ENCODE measurements around the gene CDIP1.

The CDIP1 gene

GRCh38 chr16:4468972-4469371 is 69.6 kb downstream of the CDIP1 start:
- Histone ChIP-seq H3K4me1 (ENCODE audit: insufficient read depth, low read length, poor library complexity, severe bottlenecking) (peaks cover 3% of the 10 kb centered on the region), H3K27me3 (ENCODE audit: insufficient read depth, low read length, poor library complexity, severe bottlenecking) (no peaks in the 10 kb centered on the region), H3K4me3 (ENCODE audit: low read length, poor library complexity, severe bottlenecking) (no peak overlapping the region), H3K4me2 (ENCODE audit: low read depth, low read length, poor library complexity, severe bottlenecking) (no peak overlapping the region), H2AFZ (ENCODE audit: low read length) (no peak overlapping the region), H3K9ac (ENCODE audit: low read depth, low read length, poor library complexity, severe bottlenecking) (no peak overlapping the region), H3K36me3 (ENCODE audit: insufficient read depth, low read length) (no peaks in the 10 kb centered on the region), H4K20me1 (ENCODE audit: insufficient read depth, low read length, poor library complexity, severe bottlenecking) (no peaks in the 10 kb centered on the region), H3K9me2 (replicated peaks; ENCODE audit: low read depth, low read length) (no peaks in the 10 kb centered on the region), H3K79me2 (ENCODE audit: insufficient read depth, low read length) (peaks cover 20% of the 10 kb centered on the region), H3K9me3 (ENCODE audit: insufficient read depth, low read depth, low read length) (no peaks in the 10 kb centered on the region), H3F3A (ENCODE audit: low read depth) (no peaks in the 10 kb centered on the region)
- no peak for TF ChIP-seq EZH2phosphoT487 (IDR thresholded peaks at IDR 0.05; ENCODE audit: borderline replicate concordance)
- no peak for TF ChIP-seq CTCF (conservative IDR thresholded peaks at IDR 0.05; ENCODE audit: low read length)

GRCh38 chr16:4467916-4468315 is 70.7 kb downstream of the CDIP1 start:
- no peaks in the 10 kb centered on the region for H3K36me3 ChIP-seq (ENCODE audit: insufficient read depth, low read length)
- no peaks in the 10 kb centered on the region for H3K9me3 ChIP-seq (ENCODE audit: insufficient read depth, low read depth, low read length)
- H3K4me1 ChIP-seq (ENCODE audit: insufficient read depth, low read length, poor library complexity, severe bottlenecking): peaks cover 2% of the 10 kb centered on the region
- no peak overlapping the region for H3K9ac ChIP-seq (ENCODE audit: low read depth, low read length, poor library complexity, severe bottlenecking)
- H2AFZ ChIP-seq (ENCODE audit: low read length): no peak overlapping the region
- H4K20me1 ChIP-seq (ENCODE audit: insufficient read depth, low read length, poor library complexity, severe bottlenecking): no peaks in the 10 kb centered on the region
- H3K4me3 ChIP-seq (ENCODE audit: low read length, poor library complexity, severe bottlenecking): no peak overlapping the region
- H3K4me2 ChIP-seq (ENCODE audit: low read depth, low read length, poor library complexity, severe bottlenecking): no peak overlapping the region
- H3K79me2 ChIP-seq (ENCODE audit: insufficient read depth, low read length): peaks cover 10% of the 10 kb centered on the region; the same call in 1 of the 2 replicates
- no peaks in the 10 kb centered on the region for H3K9me2 ChIP-seq (replicated peaks; ENCODE audit: low read depth, low read length)
- TF ChIP-seq EZH2phosphoT487 (IDR thresholded peaks at IDR 0.05; ENCODE audit: borderline replicate concordance): no peak
- no peak for TF ChIP-seq CTCF (conservative IDR thresholded peaks at IDR 0.05; ENCODE audit: low read length)
- no peaks in the 10 kb centered on the region for H3F3A ChIP-seq (ENCODE audit: low read depth)
- H3K27me3 ChIP-seq (ENCODE audit: insufficient read depth, low read length, poor library complexity, severe bottlenecking): no peaks in the 10 kb centered on the region

GRCh38 chr16:4465977-4466779 is 72.4 kb downstream of the CDIP1 start:
- Histone ChIP-seq H2AFZ (ENCODE audit: low read length) (no peak overlapping the region), H3K9ac (ENCODE audit: low read depth, low read length, poor library complexity, severe bottlenecking) (no peak overlapping the region), H3K4me2 (ENCODE audit: low read depth, low read length, poor library complexity, severe bottlenecking) (no peak overlapping the region), H3K27me3 (ENCODE audit: insufficient read depth, low read length, poor library complexity, severe bottlenecking) (no peaks in the 10 kb centered on the region), H3K9me2 (replicated peaks; ENCODE audit: low read depth, low read length) (no peaks in the 10 kb centered on the region), H3K4me1 (ENCODE audit: insufficient read depth, low read length, poor library complexity, severe bottlenecking) (no peaks in the 10 kb centered on the region), H3K9me3 (ENCODE audit: insufficient read depth, low read depth, low read length) (no peaks in the 10 kb centered on the region), H3K36me3 (ENCODE audit: insufficient read depth, low read length) (no peaks in the 10 kb centered on the region), H3K4me3 (ENCODE audit: low read length, poor library complexity, severe bottlenecking) (no peak overlapping the region), H4K20me1 (ENCODE audit: insufficient read depth, low read length, poor library complexity, severe bottlenecking) (no peaks in the 10 kb centered on the region), H3K79me2 (ENCODE audit: insufficient read depth, low read length) (no peaks in the 10 kb centered on the region), H3F3A (ENCODE audit: low read depth) (no peaks in the 10 kb centered on the region)
- TF ChIP-seq EZH2phosphoT487 (IDR thresholded peaks at IDR 0.05; ENCODE audit: borderline replicate concordance): no peak
- no peak for TF ChIP-seq CTCF (conservative IDR thresholded peaks at IDR 0.05; ENCODE audit: low read length)
